ENCODE measurements around the gene LRR1.
"Not testable (repeated sequence)": the region's sequence is repeated elsewhere in the genome, so short reads cannot be mapped to it uniquely, and the experiment has no call there.

LRR1 gene

GRCh38 chr14:49598485-49599300 is at the start of gene LRR1:
LRR1 (plus strand) TSS chr14:49598940; CDS start chr14:49599021, 81 bp downstream.
- DNase-seq, result peak; percentile 76 to 83 (median 82)

- no peak for DNase-seq
These were observed 49.3 kb upstream of the LRR1 start for GRCh38 chr14:49549446-49549845.

- DNase-seq, result no peak
These were observed 48.9 kb upstream of the LRR1 start for GRCh38 chr14:49549881-49550280.

GRCh38 chr14:49550286-49551184 is 48.2 kb upstream of the LRR1 start:
- no peak for DNase-seq

- no peak for DNase-seq
These were observed 47.2 kb upstream of the LRR1 start for GRCh38 chr14:49551569-49551968.

GRCh38 chr14:49553106-49553505 is 45.6 kb upstream of the LRR1 start:
- no peak for DNase-seq

- DNase-seq, result no peak
These were observed 44.8 kb upstream of the LRR1 start for GRCh38 chr14:49553892-49554291.

- DNase-seq, result no peak
These were observed 38.6 kb upstream of the LRR1 start for GRCh38 chr14:49559979-49560768.

GRCh38 chr14:49566714-49567113 is 32.0 kb upstream of the LRR1 start:
- DNase-seq, result no peak

- no peak for DNase-seq
These were observed 29.5 kb upstream of the LRR1 start for GRCh38 chr14:49569281-49569680.

- no peak for DNase-seq
These were observed 24.7 kb upstream of the LRR1 start for GRCh38 chr14:49574038-49574437.

- DNase-seq, result no peak
These were observed 20.6 kb upstream of the LRR1 start for GRCh38 chr14:49578141-49578540.

- no peak for DNase-seq
These were observed 18.9 kb upstream of the LRR1 start for GRCh38 chr14:49579841-49580240.

- no peak for DNase-seq
These were observed 17.3 kb upstream of the LRR1 start for GRCh38 chr14:49581209-49582112.

GRCh38 chr14:49582113-49582977 is 16.4 kb upstream of the LRR1 start:
- DNase-seq, result no peak

- no peak for DNase-seq
These were observed 15.1 kb upstream of the LRR1 start for GRCh38 chr14:49583629-49584028.

GRCh38 chr14:49584058-49584457 is 14.7 kb upstream of the LRR1 start:
- no peak for DNase-seq

GRCh38 chr14:49584981-49585640 is 13.6 kb upstream of the LRR1 start:
- not testable (repeated sequence) for DNase-seq

GRCh38 chr14:49585803-49586672 is 12.7 kb upstream of the LRR1 start, which contains the start of gene RPS29:
RPS29 (minus strand) TSS chr14:49586380; CDS start chr14:49586346, 34 bp downstream.
- peak; percentile 93 to 99 (median 96) for DNase-seq

Data from activated naive CD4-positive, alpha-beta T cell (primary cell).